GM19240 (cell line): ENCODE measurements around the gene MILR1.

Experiments used
- DNase-seq: peaks from one replicate; pipeline ENCODE4 v3.0.0; 2011; ENCODE audit warnings: low spot score; ENCODE audit not compliant: insufficient read length

MILR1 gene

GRCh38 chr17:64502021-64502420 is 53.1 kb downstream of the MILR1 start:
- DNase-seq = no peak

GRCh38 chr17:64502809-64503208 is 53.9 kb downstream of the MILR1 start:
- DNase-seq = no peak

- no peak for DNase-seq
Measured at GRCh38 chr17:64503341-64503740, 54.4 kb downstream of the MILR1 start.

DNA sequence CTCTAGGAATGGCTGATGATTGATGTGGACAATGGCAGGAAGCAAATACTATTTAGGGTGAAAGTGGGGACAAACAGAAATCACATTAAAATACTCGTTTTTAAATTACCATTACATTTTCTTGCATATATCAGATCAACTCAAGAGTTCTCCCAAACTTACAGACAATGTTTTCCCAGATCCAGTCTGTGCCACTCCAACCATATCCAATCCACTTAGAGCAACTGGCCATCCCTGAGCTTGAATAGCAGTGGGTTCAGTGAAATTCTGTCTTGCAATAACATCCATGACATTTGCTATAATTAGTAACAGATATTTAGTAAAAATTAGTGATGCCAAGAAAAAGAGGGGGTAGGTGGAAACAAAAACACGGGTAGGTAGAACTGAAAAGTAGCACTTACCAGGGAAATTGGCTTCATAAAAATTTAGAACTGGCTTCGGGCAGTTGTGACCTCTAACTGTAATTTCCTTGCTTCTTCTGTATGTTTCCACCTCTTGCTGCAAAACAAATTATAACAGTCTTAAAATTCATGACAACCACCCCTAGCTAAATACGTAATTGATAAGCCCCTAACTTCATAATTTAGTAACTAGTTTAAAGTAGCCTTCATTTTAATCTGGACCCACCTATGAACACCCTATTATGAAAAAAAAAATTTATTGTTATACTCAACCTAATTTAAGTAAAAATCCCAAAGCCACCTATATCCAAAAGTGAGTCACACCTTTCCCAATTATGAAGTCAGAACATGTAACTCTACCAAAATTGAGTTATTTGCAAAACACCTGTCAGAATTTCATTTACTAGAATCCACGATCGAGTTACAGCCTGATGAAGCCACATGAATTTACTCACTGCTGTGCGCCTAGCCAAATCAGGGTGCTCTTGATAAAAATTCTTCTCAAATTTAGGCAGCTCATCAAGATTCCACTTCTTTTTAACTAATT is 55.2 kb downstream of the MILR1 start:
- DNase-seq = no peak

DNA sequence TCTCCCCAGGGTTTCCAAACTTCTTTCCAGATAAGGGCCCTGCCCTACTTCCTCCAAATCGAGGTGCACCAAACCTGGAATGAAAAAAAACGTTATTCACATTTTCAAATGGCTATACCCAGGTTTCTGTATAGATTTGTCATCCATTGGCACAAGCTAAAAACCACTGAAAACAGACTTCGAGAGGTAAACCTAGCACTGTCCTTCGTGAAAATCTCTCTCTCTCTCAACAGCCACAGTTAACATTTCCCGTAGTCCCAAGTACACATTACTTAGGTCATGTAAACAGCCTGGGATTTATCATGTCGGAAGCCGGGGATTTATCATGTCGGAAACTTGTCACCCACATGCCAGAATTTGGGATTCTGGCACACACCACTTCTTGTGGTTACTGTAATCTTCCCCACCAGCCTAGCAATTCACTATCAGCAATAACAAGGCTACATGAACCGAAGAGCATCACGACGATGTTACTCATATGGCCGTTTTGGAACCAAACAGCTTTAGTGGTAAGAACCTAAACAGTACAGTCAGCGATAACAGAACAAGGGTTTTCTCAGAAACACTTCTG is 55.9 kb downstream of the MILR1 start:
- no peak for DNase-seq

- DNase-seq = peak; percentile 19
Measured at GRCh38 chr17:64505340-64506200, 56.7 kb downstream of the MILR1 start.

DNA sequence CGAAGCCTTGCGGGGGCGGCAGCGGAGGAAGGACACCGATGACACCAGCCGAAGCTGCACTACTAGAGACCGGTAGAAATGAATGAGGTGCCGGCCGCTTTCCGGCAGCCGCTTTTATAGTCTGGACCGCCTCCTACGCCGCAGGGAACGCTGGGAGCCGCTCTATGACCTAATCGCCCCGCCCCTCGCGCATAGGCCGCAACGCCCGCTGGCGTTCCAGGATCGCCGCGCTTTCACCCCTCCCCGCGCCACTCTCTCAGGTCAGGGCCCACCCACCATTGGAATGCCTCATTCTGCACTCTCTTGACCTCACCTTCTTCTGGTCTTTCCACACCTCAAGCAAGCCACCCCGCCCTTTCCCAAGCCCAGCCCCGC is 57.3 kb downstream of the MILR1 start, which contains the start of gene DDX5:
Gene DDX5, minus strand, starts transcription at position 89 of the 375 bp plus-strand sequence. CDS start 170 bp downstream, outside the sequence.
- DNase-seq = peak; percentile 44

GRCh38 chr17:64506576-64507412 is 57.9 kb downstream of the MILR1 start, which contains the start of gene CEP95:
TSS of gene CEP95 (plus strand) at chr17:64506977. CDS start at chr17:64507098, 121 bp downstream.
- peak; percentile 35 for DNase-seq

- DNase-seq = peak; percentile 19
Measured at GRCh38 chr17:64507413-64507782, 58.5 kb downstream of the MILR1 start.

DNA sequence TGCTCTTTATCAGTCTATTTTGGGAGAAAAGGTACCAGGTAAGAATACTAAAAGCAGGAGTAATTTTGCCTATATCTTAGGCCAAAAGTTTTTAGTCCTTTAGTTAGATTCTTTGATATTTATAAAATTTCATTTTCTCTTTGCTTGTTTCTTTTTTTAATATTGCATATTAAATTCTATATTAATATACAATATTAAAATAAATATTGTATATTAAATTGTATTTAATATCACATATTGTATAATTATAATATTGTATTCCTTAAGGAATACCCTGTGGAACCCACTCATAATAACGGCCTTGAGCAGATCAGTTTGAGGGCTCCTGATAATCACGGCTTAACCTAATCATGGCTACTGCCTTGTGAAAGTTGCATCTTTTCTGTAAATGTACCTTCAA is 59.8 kb downstream of the MILR1 start:
- no peak for DNase-seq

GRCh38 chr17:64509179-64509578 is 60.3 kb downstream of the MILR1 start:
- no peak for DNase-seq

GRCh38 chr17:64515419-64515818 is 66.5 kb downstream of the MILR1 start:
- DNase-seq = no peak

GRCh38 chr17:64515829-64516228 is 66.9 kb downstream of the MILR1 start:
- DNase-seq = no peak
